Body of pancreas (tissue), 4 donors: ENCODE measurements around the gene NUDT1. TPM values are rescaled to one million over a fixed set of nuclear protein-coding genes. Genes with fewer than 3 reads are reported as not detected.

Experiments
- ATAC-seq: fragments of 150-250 bp; one replicate; pipeline ENCODE4 v1.9.1; 2016
- DNase-seq, 4 donors: peaks; one replicate each; pipeline ENCODE4 v3.0.0-alpha.2; 2019
- H3K27ac ChIP-seq, 4 donors: fragments of 200-600 bp; sonication (generic); 1 replicate in 3 of 4; 2 replicates in 1 of 4; pipeline versions ENCODE4 v1.5.1 to v1.6.1; 2016 to 2019; ENCODE audit warnings: mild to moderate bottlenecking in 1 of 4, mixed read lengths in 1 of 4, moderate library complexity in 1 of 4
- H3K27me3 ChIP-seq, 2 donors: fragments of 200-600 bp; sonication (generic); one replicate each; pipeline ENCODE4 v1.6.0; 2016; ENCODE audit warnings: mild to moderate bottlenecking in 1 of 2
- H3K36me3 ChIP-seq, 2 donors: fragments of 200-600 bp; sonication (generic); replicated peaks in 1 of 2; 2 replicates each; pipeline ENCODE4 v1.5.1; 2016; ENCODE audit warnings: low read depth in 2 of 2; ENCODE audit not compliant: insufficient read depth in 1 of 2
- H3K4me1 ChIP-seq: fragments of 200-600 bp; sonication (generic); one replicate; pipeline ENCODE4 v1.6.0; 2016
- H3K4me3 ChIP-seq, 2 donors: fragments of 200-600 bp; sonication (generic); 1 replicate in 1 of 2; 2 replicates in 1 of 2; pipeline ENCODE4 v1.5.1; 2016 to 2019
- H3K9me3 ChIP-seq, 3 donors: fragments of 200-600 bp; sonication (generic); 1 replicate in 2 of 3; 2 replicates in 1 of 3; pipeline ENCODE4 v1.5.1; 2016
- CTCF ChIP-seq, 7 experiments: fragments of 450-650 bp in 4 of 7; fragments of 200-600 bp in 3 of 7; sonication (generic) in 3 of 7; IDR thresholded peaks; one replicate each; pipeline ENCODE4 v1.5.1; 2016 to 2019; ENCODE audit warnings: antibody characterized with exemption in 7 of 7
- POLR2A ChIP-seq, 3 donors: fragments of 450-650 bp; IDR thresholded peaks; one replicate each; pipeline ENCODE4 v1.6.1; 2016; ENCODE audit warnings: antibody characterized with exemption in 3 of 3, mild to moderate bottlenecking in 2 of 3
- WGBS, 2 donors: methylation state at CpG; one replicate each; pipeline ENCODE4 v1.1.5; 2017; 5-methylcytosine and 5-hydroxymethylcytosine counted together
- intact Hi-C: fragments of 100-400 bp; cut with DNase I; formaldehyde crosslinking; loops from one replicate; pipeline ENCODE4 v1.15.1; 2023
- total RNA-seq, 2 donors: library from RNA; depleted of rRNA; stranded (reverse); fragments of >200 nt; gene quantifications; one replicate each; pipeline ENCODE4 v1.1.0, GENCODE V29; 2016

NUDT1 gene
- 10 to 100 TPM in 1 of 2 donors, not detected in 1; 26.2 TPM for total RNA-seq

- H3K4me1 ChIP-seq, result peaks cover 20% of the 10 kb centered on the region
- intact Hi-C loops, result no loop called here
These were observed at the start of gene NUDT1, which contains the start of gene MRM2 for GRCh38 chr7:2241580-2242540. Gene NUDT1 (plus strand): TSS chr7:2242226. CDS start chr7:2244575, 2,349 bp downstream. Gene MRM2 (minus strand): TSS chr7:2242205. CDS start chr7:2242169, 36 bp downstream.

GRCh38 chr7:2192831-2193534 is 49.0 kb upstream of the NUDT1 start:
- Histone ChIP-seq H3K27me3 (no peaks in the 10 kb centered on the region), H3K4me1 (no peaks in the 10 kb centered on the region), H3K36me3 (no peaks in the 10 kb centered on the region), H3K4me3 (no peak overlapping the region), H3K9me3 (no peaks in the 10 kb centered on the region), H3K27ac (no peak overlapping the region)
- DNase-seq, result no peak
- TF ChIP-seq CTCF (IDR thresholded peaks at IDR 0.05) (no peak), POLR2A (IDR thresholded peaks at IDR 0.05) (no peak)
- 82 to 89% methylated on average over 14 to 18 of the region's 18 CpGs for WGBS, 2 donors
- no peak for ATAC-seq
- intact Hi-C loops, result no loop called here

More at GRCh38 chr7:2241580-2242540, at the start of gene NUDT1, which contains the start of gene MRM2:
- DNase-seq (peak; percentile 85 to 91 (median 86)), ATAC-seq (peak; percentile 88)
- Histone ChIP-seq H3K9me3 (no peaks in the 10 kb centered on the region), H3K27me3 (no peaks in the 10 kb centered on the region), H3K36me3 (no peaks in the 10 kb centered on the region), H3K27ac (peak within 1 kb of the TSS in 3 of 4 donors; percentile 51 to 75 (median 61)), H3K4me3 (peak within 1 kb of the TSS; percentile 80 to 84)
- TF ChIP-seq POLR2A (IDR thresholded peaks at IDR 0.05), result peak in 2 of 3 donors; percentile 66 to 67
- TF ChIP-seq CTCF (IDR thresholded peaks at IDR 0.05), result no peak
- WGBS, 2 donors, result 0 to 1% methylated on average over 34 to 62 of the region's 81 CpGs

GRCh38 chr7:2193575-2194305 is 48.3 kb upstream of the NUDT1 start:
- no peak overlapping the region for H3K27ac ChIP-seq
- no peaks in the 10 kb centered on the region for H3K4me1 ChIP-seq
- TF ChIP-seq POLR2A (IDR thresholded peaks at IDR 0.05) (no peak), CTCF (IDR thresholded peaks at IDR 0.05) (no peak)
- DNase-seq (no peak), ATAC-seq (no peak)
- no peak overlapping the region for H3K4me3 ChIP-seq
- intact Hi-C loops, result no loop called here
- WGBS, 2 donors, result 91 to 92% methylated on average over 15 to 19 of the region's 19 CpGs
- no peaks in the 10 kb centered on the region for H3K27me3 ChIP-seq
- H3K9me3 ChIP-seq, result no peaks in the 10 kb centered on the region
- H3K36me3 ChIP-seq, result no peaks in the 10 kb centered on the region

- WGBS, 2 donors, result 89 to 93% methylated on average over 7 to 13 of the region's 13 CpGs
- no peak overlapping the region for H3K4me3 ChIP-seq
- H3K4me1 ChIP-seq, result no peaks in the 10 kb centered on the region
- no peak for DNase-seq
- H3K9me3 ChIP-seq, result no peaks in the 10 kb centered on the region
- TF ChIP-seq CTCF (IDR thresholded peaks at IDR 0.05) (no peak), POLR2A (IDR thresholded peaks at IDR 0.05) (no peak)
- intact Hi-C loops, result no loop called here
- H3K27me3 ChIP-seq, result no peaks in the 10 kb centered on the region
- H3K36me3 ChIP-seq, result no peaks in the 10 kb centered on the region
- ATAC-seq, result no peak
- no peak overlapping the region for H3K27ac ChIP-seq
These were observed 46.4 kb upstream of the NUDT1 start for GRCh38 chr7:2195400-2196246.
